SK-N-SH treated with all-trans-retinoic acid at 6 μM for 48 hours (cell line): ENCODE measurements around the gene TSHZ2.

ENCODE experiments used
- PPARA ChIP-seq: fragments of 250-450 bp; sonication (Bioruptor Pico); IDR thresholded peaks from 2 replicates; pipeline ENCODE4 v1.5.0; 2020; ENCODE audit warnings: mild to moderate bottlenecking, borderline replicate concordance
- TSHZ2 ChIP-seq: fragments of 250-450 bp; sonication (Bioruptor Pico); IDR thresholded peaks from 2 replicates; pipeline ENCODE4 v1.5.0; 2020; ENCODE audit warnings: mild to moderate bottlenecking, moderate library complexity
- ZC3H10 ChIP-seq: fragments of 250-450 bp; sonication (Bioruptor Pico); IDR thresholded peaks from 2 replicates; pipeline ENCODE4 v1.5.1; 2021; ENCODE audit warnings: mild to moderate bottlenecking, moderate library complexity
- ZFP3 ChIP-seq: fragments of 250-450 bp; sonication (Bioruptor Pico); IDR thresholded peaks from 2 replicates; pipeline ENCODE4 v1.5.0; 2020; ENCODE audit warnings: mild to moderate bottlenecking, moderate library complexity
- ZNF8 ChIP-seq: fragments of 450-650 bp; formaldehyde crosslinking; IDR thresholded peaks from 2 replicates; pipeline ENCODE4 v1.5.0; 2020; ENCODE audit warnings: mild to moderate bottlenecking, moderate library complexity

DNA sequence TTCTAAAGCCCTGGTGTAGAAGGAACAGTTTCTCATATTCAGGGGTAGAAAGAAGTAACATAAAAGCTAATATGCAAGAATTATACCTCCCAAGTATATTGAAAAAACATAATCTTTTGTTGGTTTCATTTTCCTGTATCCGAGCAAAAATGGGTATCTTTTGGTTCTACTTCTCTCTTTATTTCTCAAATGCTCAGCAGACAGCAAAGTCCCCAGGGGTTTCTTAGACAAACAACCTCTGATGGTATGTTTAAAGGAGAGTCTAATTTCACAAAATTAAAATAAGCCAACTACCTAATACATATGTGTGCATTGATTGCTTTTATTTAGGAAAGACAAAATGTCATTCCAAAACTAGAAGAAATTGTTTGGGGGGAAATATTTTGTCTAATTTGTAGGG lies 131.0 kb downstream of the TSHZ2 start:
- TF ChIP-seq PPARA (CRISPR knock-in tag) (no peak), ZFP3 (CRISPR knock-in tag) (no peak), TSHZ2 (no peak), ZC3H10 (CRISPR knock-in tag) (no peak), ZNF8 (CRISPR knock-in tag) (no peak)
